ENCODE data around the gene KRT85.

DNA sequence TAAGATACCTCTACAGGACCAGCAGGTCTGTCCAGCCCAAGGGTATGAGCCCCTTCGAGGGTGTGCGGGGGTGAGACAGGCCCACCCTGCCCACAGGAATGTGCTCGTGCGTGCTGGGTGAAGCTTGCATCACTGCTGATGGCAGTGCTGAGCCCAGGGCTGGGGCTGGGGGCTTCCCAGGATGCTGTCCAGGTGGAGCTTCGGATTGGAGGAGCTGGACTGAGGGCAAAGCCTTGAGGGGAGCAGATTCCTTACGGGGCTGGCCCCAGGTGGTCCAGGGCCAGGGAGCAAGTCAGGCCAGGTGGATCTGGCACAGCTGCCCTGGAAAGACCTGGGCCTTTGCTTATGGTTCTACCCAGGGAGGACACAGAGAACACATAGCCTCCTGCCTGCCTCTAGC, 2.5 kb upstream of the KRT85 start:
- no peak for TF ChIP-seq EZH2 (IDR thresholded peaks at IDR 0.05; ENCODE audit: insufficient read depth, poor library complexity, severe bottlenecking)
- TF ChIP-seq EZH2phosphoT487 (IDR thresholded peaks at IDR 0.05; ENCODE audit: insufficient read depth, low read depth): no peak
